IPS-18a (cell line): ENCODE data around the gene MRPL1.

Source experiments
- H3K27ac ChIP-seq: one replicate; pipeline ENCODE4 v1.5.1; 2013; ENCODE audit warnings: low read length
- H3K27me3 ChIP-seq: one replicate; pipeline ENCODE4 v1.6.1; 2013; ENCODE audit warnings: mild to moderate bottlenecking, low read length; ENCODE audit not compliant: control insufficient read depth, insufficient read depth
- H3K36me3 ChIP-seq: one replicate; pipeline ENCODE4 v1.6.1; 2013; ENCODE audit warnings: low read depth, low read length; ENCODE audit not compliant: control insufficient read depth
- H3K4me1 ChIP-seq: one replicate; pipeline ENCODE4 v1.6.1; 2013; ENCODE audit warnings: low read depth, low read length; ENCODE audit not compliant: control insufficient read depth
- H3K4me3 ChIP-seq: one replicate; pipeline ENCODE4 v1.5.1; 2013; ENCODE audit warnings: low read length
- H3K9ac ChIP-seq: one replicate; pipeline ENCODE4 v1.6.1; 2013; ENCODE audit warnings: mild to moderate bottlenecking, low read length, moderate library complexity
- H3K9me3 ChIP-seq: one replicate; pipeline ENCODE4 v1.6.1; 2013; ENCODE audit warnings: low read depth, low read length; ENCODE audit not compliant: control insufficient read depth

MRPL1 gene

DNA sequence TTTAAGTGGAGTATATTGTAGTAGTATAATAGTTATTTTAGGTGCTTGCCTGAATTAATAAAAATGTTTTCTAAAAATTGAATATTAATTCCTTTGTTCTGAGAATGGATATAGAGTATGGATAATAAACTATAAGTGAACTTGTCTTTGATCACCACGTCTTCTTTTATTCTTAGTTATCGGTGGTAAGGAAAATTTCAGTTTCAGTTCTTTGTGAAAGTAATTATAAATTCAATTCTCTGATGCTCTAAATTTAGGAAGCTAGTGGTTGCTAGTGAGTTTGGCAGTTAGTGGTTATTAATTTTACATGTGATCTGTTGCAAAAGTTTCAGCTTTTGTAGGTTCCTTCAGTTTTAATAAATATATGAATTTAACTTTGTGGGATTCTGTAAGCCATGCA, 30.8 kb downstream of the MRPL1 start:
- Histone ChIP-seq H3K9ac (no peak overlapping the region), H3K36me3 (peaks cover 24% of the 10 kb centered on the region), H3K27ac (no peak overlapping the region)

DNA sequence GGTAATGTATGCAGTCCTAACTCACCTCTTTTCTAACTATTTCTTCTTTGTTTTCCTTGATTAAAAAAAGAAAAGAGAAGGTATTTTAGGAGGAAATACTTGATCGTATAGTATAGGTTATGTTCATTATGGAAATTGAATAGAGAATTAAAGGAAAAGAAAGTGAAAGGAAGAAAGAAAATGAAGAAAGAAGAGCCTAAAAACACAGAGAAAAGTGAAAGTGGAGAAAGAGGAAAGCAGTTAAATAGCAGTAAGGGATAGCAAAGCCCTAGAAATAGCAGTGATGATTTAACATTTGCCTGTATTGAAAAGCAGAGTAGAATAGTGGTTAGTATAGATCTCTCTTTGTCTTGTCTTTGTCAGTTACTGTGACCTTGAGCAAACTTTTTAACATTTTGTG, 37.0 kb downstream of the MRPL1 start:
- H3K27me3 ChIP-seq: no peaks in the 10 kb centered on the region
- no peaks in the 10 kb centered on the region for H3K9me3 ChIP-seq
- no peak overlapping the region for H3K27ac ChIP-seq
- H3K4me1 ChIP-seq: no peaks in the 10 kb centered on the region
- peaks cover 21% of the 10 kb centered on the region for H3K36me3 ChIP-seq
- H3K9ac ChIP-seq: no peak overlapping the region
- H3K4me3 ChIP-seq: no peak overlapping the region

More for the DNA sequence above, 30.8 kb downstream of the MRPL1 start:
- Histone ChIP-seq H3K4me1 (no peaks in the 10 kb centered on the region), H3K27me3 (no peaks in the 10 kb centered on the region), H3K4me3 (no peak overlapping the region), H3K9me3 (no peaks in the 10 kb centered on the region)

DNA sequence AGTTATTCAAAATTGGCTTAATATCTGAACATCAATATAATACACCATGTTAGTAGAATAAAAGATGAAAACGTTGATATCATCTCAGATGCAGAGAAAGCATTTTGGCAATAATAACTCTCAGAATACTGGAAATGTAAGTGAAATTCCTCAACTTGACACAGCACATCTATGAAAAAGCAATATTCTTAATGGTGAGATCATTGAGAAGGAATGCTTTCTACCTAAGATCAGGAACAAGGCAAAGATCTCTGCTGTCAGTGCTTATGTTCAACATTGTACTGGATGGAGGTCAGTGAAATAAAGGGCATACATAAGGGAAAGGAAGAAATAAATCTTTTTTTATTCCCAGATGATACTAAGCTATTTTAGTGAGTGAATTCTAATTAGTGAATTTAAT, 40.6 kb downstream of the MRPL1 start:
- H3K36me3 ChIP-seq: peaks cover 4% of the 10 kb centered on the region
- H3K4me1 ChIP-seq: no peaks in the 10 kb centered on the region
- H3K4me3 ChIP-seq: no peak overlapping the region
- no peaks in the 10 kb centered on the region for H3K27me3 ChIP-seq
- H3K27ac ChIP-seq: no peak overlapping the region
- H3K9me3 ChIP-seq: no peaks in the 10 kb centered on the region
- no peak overlapping the region for H3K9ac ChIP-seq

DNA sequence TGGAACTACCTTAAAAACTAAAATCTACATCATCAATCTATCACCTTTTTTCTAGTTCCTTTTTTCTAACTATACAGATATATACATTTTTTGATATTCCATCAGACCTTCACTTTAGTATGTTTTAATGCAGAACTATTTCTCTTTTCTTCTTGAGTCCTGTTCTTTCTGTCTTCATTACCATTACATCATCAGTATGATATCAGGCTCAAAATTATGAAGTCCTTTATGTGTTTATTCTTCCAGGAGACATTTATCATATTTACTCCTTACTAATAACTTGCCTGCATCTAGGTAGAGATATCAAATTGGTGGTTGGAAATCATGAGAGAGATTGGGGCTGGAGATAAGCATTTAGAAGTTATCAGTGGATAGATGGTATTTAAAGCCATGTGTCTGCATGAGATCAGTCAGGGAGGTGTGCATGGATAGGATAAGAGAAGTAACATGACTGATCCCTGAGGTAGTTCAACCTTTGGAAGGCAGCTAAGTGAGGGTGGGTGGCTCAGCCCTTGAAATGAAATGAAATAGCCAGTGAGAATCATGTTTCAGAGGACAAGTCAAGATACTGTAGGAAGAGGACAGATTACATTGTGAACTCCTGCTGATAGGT, 43.1 kb downstream of the MRPL1 start:
- peaks cover 5% of the 10 kb centered on the region for H3K36me3 ChIP-seq
- no peaks in the 10 kb centered on the region for H3K9me3 ChIP-seq
- no peak overlapping the region for H3K9ac ChIP-seq
- H3K4me3 ChIP-seq: no peak overlapping the region
- H3K4me1 ChIP-seq: no peaks in the 10 kb centered on the region
- no peaks in the 10 kb centered on the region for H3K27me3 ChIP-seq
- no peak overlapping the region for H3K27ac ChIP-seq

DNA sequence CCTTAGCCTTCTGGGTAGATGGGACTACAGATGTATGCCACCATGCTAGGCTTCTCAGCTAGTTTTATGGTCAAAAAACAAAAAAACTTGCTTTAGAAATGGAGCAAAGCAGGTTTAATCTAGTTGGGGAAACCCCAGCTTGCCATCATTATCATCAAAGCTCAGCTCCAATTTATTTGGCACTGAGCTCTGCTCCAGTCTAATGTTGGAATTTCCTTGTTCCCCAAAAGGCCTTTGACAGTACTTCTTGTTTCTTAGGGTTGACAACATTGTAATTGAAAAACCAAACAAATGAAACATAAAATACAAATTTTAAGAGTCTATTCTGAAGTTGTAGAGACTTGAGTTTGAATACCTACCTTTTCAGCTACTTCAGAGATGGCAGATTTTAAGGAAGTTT, 48.0 kb downstream of the MRPL1 start:
- no peak overlapping the region for H3K4me3 ChIP-seq
- no peak overlapping the region for H3K9ac ChIP-seq
- H3K36me3 ChIP-seq: peaks cover 5% of the 10 kb centered on the region
- no peak overlapping the region for H3K27ac ChIP-seq
- H3K4me1 ChIP-seq: no peaks in the 10 kb centered on the region
- no peaks in the 10 kb centered on the region for H3K9me3 ChIP-seq
- no peaks in the 10 kb centered on the region for H3K27me3 ChIP-seq

DNA sequence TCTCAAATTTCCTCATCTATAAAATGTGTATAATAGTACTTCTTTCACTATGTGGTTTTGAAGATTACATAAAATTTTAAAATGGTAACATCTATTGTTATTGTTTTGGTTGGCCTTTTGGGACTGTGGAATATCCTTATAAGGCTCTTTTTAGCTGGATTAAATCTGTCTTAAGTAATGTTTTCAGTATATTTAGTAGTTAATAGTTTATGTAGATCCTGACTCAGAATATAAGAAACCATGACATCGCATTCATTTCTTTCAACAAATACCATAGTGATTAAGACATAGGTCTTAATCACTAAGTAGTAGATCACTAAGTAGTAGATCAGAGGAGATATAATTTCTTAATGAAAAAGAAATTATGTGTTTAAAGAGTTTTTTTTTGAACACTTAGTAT, 48.5 kb downstream of the MRPL1 start:
- Histone ChIP-seq H3K36me3 (peaks cover 5% of the 10 kb centered on the region), H3K27ac (no peak overlapping the region), H3K9ac (no peak overlapping the region), H3K27me3 (no peaks in the 10 kb centered on the region), H3K4me3 (no peak overlapping the region), H3K4me1 (no peaks in the 10 kb centered on the region), H3K9me3 (no peaks in the 10 kb centered on the region)

DNA sequence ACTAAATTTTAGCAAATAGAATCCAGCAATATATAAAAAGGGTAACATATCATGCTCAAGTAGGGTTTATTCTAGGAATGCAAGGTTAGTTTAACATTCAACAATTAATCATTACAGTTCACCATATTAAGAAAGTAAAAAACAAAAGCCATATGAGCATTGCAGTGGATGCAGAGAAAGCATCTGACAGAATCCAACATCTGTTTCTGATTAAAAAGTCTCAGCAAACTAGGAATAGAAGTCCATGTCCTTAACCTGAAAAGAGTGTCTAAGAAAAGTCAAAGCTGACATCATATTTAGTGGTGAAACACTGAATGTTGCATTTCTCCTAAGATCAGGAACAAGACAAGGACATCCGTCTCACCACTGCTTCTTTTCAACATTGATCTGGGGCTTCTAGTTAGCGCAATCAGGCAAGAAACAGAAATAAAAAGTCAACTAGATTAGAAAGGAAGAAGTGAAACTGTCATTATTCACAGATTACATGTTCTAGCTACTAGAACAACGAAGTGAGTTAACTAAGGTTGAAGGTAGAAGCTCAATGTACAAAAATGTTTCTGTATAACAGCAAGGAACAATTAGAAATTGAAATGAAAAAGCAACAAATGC, 49.3 kb downstream of the MRPL1 start:
- Histone ChIP-seq H3K27ac (no peak overlapping the region), H3K4me1 (no peaks in the 10 kb centered on the region), H3K36me3 (peaks cover 5% of the 10 kb centered on the region), H3K4me3 (no peak overlapping the region), H3K27me3 (no peaks in the 10 kb centered on the region), H3K9ac (no peak overlapping the region), H3K9me3 (no peaks in the 10 kb centered on the region)

DNA sequence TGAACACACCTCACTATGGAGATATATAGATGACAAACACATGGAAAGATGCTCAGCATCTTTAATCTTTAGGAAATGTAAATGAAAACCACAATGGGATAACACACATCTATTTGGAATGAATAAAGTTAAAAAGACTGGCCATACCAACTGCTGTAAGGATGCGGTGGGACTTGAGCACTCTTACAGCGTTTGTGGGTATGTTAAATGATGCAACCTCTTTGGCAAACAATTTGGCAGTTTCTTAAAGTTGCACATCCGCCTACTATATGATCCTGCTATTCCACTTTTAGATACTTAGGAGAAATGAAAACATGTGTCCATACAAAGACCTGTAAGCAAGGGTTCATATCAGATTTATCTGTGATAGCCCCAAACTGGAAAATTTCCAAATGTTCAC, 50.7 kb downstream of the MRPL1 start:
- Histone ChIP-seq H3K27me3 (no peaks in the 10 kb centered on the region), H3K4me3 (no peak overlapping the region), H3K9ac (no peak overlapping the region), H3K4me1 (no peaks in the 10 kb centered on the region), H3K27ac (no peak overlapping the region), H3K36me3 (peaks cover 5% of the 10 kb centered on the region), H3K9me3 (no peaks in the 10 kb centered on the region)

DNA sequence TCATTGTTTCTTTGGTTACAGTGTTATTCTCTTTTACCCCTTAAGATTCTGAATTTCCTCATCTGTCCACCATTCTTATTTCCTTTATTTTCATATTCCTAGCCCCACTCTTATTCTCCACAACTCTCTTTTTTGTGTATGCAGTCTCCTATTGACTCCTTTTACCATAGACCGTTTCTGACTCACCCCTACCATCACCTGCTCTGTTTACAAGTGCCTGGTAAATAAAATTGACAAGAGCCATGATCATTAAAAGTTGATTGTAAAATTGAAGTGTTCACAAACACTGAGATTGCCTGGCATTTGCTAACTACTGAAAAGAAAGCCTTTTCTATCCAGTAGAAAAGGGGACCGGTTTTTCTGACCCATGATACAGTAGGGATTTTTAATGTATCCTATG, 54.4 kb downstream of the MRPL1 start:
- H3K9me3 ChIP-seq: no peaks in the 10 kb centered on the region
- peaks cover 5% of the 10 kb centered on the region for H3K4me1 ChIP-seq
- no peak overlapping the region for H3K27ac ChIP-seq
- H3K9ac ChIP-seq: no peak overlapping the region
- no peak overlapping the region for H3K4me3 ChIP-seq
- H3K27me3 ChIP-seq: no peaks in the 10 kb centered on the region
- peaks cover 3% of the 10 kb centered on the region for H3K36me3 ChIP-seq

DNA sequence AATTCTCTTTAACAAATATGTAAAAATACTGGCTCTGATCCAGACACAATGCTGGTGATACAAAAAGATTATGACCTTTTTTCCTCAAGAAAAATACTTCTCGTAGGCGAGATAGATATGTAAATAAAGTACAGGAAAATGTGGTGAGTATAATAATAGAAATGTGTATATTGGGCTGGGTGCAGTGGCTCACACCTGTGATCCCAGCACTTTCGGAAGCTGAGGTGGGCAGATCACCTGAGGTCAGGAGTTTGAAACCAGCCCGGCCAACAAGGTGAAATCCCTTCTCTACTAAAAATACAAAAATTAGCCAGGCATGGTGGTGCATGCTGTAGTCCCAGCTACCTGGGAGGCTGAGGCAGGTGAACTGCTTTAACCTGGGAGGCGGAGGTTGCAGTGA, 55.0 kb downstream of the MRPL1 start:
- Histone ChIP-seq H3K4me3 (no peak overlapping the region), H3K9me3 (no peaks in the 10 kb centered on the region), H3K27me3 (no peaks in the 10 kb centered on the region), H3K27ac (no peak overlapping the region), H3K4me1 (peaks cover 5% of the 10 kb centered on the region), H3K9ac (no peak overlapping the region), H3K36me3 (peaks cover 3% of the 10 kb centered on the region)

DNA sequence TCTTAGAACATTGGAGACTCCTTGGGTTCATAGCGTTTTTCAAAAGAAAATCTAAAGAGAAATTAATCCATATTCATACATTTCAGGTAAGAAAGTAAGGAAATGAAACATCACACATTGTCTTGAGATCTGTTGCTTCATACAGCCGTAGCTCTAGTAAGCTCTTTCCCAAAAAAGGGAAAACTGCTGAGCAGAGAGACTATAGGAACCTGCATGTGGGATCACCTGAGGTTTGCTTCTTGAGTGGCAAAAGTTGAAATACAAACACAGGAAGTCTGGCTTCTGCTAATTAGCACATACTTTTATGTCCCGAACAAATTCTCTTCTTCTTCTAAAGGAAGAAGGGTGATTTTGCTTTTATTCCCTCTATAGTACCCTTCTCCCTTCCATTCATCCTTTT, 57.7 kb downstream of the MRPL1 start:
- H3K9me3 ChIP-seq: no peaks in the 10 kb centered on the region
- no peak overlapping the region for H3K27ac ChIP-seq
- H3K36me3 ChIP-seq: peaks cover 3% of the 10 kb centered on the region
- no peaks in the 10 kb centered on the region for H3K27me3 ChIP-seq
- no peak overlapping the region for H3K4me3 ChIP-seq
- H3K4me1 ChIP-seq: peaks cover 5% of the 10 kb centered on the region
- no peak overlapping the region for H3K9ac ChIP-seq

DNA sequence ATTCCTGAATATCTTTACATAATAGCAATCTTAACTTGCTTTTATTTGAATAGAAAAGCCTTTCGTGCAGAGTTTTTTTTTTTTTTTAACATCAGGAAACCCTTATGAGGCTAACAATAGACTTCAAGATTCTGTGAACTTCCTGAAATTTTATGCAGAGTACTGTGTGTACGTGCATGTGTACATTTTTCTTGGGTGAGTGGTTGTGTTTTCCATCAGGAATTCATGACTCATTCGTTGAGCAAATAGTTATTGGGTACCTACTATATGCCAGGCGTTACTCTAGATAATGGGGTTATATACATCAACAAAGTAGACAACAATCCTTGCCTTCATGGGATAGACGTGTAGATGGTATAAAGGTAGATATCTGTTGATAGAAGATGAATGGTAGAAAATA, 59.1 kb downstream of the MRPL1 start:
- Histone ChIP-seq H3K9me3 (no peaks in the 10 kb centered on the region), H3K36me3 (peaks cover 3% of the 10 kb centered on the region), H3K27me3 (no peaks in the 10 kb centered on the region), H3K27ac (no peak overlapping the region), H3K4me1 (peaks cover 5% of the 10 kb centered on the region), H3K4me3 (no peak overlapping the region), H3K9ac (no peak overlapping the region)
